C4-2B (cell line): Measurements from ENCODE around the gene DGKI.

Source experiments
- H3K27ac ChIP-seq: fragments of 450-650 bp; 2 replicates; pipeline ENCODE4 v1.5.1; 2017
- CTCF ChIP-seq: fragments of 450-650 bp; conservative IDR thresholded peaks from 2 replicates; pipeline ENCODE4 v1.5.1; 2017; ENCODE audit warnings: mild to moderate bottlenecking
- ZFX ChIP-seq: fragments of 450-650 bp; IDR thresholded peaks from 2 replicates; pipeline ENCODE4 v1.6.1; 2017

The DGKI gene

GRCh38 chr7:137655804-137656203 lies 191.0 kb downstream of the DGKI start:
- H3K27ac ChIP-seq: no peak overlapping the region
- TF ChIP-seq ZFX (no peak), CTCF (no peak)

GRCh38 chr7:137652721-137653120 lies 194.1 kb downstream of the DGKI start:
- TF ChIP-seq ZFX (no peak), CTCF (no peak)
- no peak overlapping the region for H3K27ac ChIP-seq

GRCh38 chr7:137647905-137648565 lies 198.7 kb downstream of the DGKI start:
- no peak overlapping the region for H3K27ac ChIP-seq
- TF ChIP-seq CTCF (no peak), ZFX (no peak)

GRCh38 chr7:137642472-137642871 lies 204.3 kb downstream of the DGKI start:
- TF ChIP-seq CTCF (no peak), ZFX (no peak)
- H3K27ac ChIP-seq: no peak overlapping the region

- H3K27ac ChIP-seq: no peak overlapping the region
- TF ChIP-seq ZFX (no peak), CTCF (no peak)
Measured at GRCh38 chr7:137642031-137642430, 204.7 kb downstream of the DGKI start.

- TF ChIP-seq ZFX: no peak
- TF ChIP-seq CTCF: no peak
- H3K27ac ChIP-seq: no peak overlapping the region
Measured at GRCh38 chr7:137636376-137636775, 210.4 kb downstream of the DGKI start.

GRCh38 chr7:137635874-137636273 lies 210.9 kb downstream of the DGKI start:
- TF ChIP-seq ZFX: no peak
- TF ChIP-seq CTCF: no peak
- H3K27ac ChIP-seq: no peak overlapping the region
